AG09319 (cell line): Measurements from ENCODE around the gene IDUA.

Source experiments
- DNase-seq: peaks from one replicate; pipeline ENCODE4 v3.0.0-alpha.2; 2010; ENCODE audit warnings: low read depth; ENCODE audit errors: extremely low read depth
- CTCF ChIP-seq: IDR thresholded peaks from 2 replicates; pipeline ENCODE4 v1.5.1; 2011; ENCODE audit warnings: low read depth, mild to moderate bottlenecking, inconsistent platforms, low read length, moderate library complexity

Gene IDUA

DNA sequence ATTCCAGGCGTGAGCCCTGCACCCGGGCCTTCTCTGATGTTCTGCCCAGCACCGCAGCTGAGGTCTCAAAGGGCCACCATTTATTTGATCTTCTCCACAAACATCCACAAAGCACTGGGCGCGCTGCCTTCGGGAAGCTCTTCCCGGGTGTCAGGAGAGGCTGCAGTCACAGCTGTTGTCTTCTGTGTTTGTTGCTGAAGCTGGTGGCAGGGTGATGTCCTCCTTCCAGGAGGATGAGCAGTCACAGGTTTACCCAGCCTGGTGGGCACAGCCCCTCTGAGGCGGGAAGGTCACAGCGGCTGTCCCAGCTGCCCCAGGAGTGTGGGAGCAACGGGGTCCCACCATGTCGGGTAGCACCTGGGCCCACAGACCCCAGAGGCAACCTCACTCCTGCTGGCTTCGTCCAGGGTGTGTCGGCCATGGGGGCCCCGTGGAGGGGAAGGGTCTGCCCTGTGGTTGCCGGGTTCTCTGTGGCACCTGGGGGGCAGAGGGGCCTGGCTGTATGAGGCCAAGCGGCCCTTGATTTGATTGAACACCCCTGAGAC is 52.2 kb downstream of the IDUA start:
- TF ChIP-seq CTCF: no peak
- DNase-seq: no peak

- DNase-seq: no peak
- TF ChIP-seq CTCF: no peak
These were observed 52.9 kb downstream of the IDUA start for GRCh38 chr4:1039493-1040343.

DNA sequence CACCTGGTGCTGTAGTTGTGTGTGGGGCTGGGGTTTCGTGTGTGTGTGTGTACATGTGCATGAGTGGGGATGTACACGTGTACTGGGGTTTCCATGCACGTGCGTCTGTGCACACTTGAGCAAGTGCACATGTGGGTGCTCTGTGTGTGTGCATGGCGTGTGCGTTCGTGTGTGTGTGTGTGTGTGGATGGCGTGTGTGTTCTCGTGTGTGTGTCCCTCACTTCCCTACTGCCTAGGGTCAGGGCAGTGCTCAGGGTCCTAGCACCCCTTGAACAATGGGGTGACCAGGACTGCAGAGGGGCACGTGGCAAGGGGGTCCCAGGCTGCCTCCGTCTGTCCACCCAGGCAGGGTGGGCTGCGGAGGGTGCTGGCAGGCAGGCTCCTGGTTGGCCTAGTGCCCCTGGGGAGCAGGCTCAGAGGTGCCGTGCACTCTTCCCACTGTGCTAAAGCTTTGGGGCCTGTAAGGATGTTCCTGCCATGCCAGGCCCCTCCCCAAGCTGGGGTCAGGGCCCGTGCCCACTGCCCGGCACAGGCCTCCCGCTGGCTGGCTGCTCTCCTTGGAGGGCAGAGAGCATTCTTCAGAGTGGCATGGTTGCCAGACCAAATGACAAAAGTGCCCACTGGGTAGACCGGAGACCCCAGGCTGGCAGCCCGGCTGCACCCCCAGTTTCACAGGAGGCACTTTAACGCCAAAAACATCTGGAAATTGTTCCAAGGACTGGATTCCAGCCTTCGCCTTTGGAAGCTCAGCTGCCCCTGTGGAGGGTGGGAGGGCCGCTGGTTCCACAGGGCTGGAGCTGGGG is 53.7 kb downstream of the IDUA start:
- no peak for DNase-seq
- TF ChIP-seq CTCF: no peak

GRCh38 chr4:1041147-1041935 is 54.5 kb downstream of the IDUA start:
- no peak for TF ChIP-seq CTCF
- no peak for DNase-seq

- TF ChIP-seq CTCF: no peak
These were observed 55.1 kb downstream of the IDUA start for GRCh38 chr4:1041936-1042330.

GRCh38 chr4:1042352-1043055 is 55.7 kb downstream of the IDUA start:
- DNase-seq: no peak
- no peak for TF ChIP-seq CTCF

More at GRCh38 chr4:1041936-1042330, 55.1 kb downstream of the IDUA start:
- DNase-seq: no peak
